GM12878 (cell line): ENCODE measurements around the gene SRPK2. TPM values are rescaled to one million over a fixed set of nuclear protein-coding genes. Genes with fewer than 3 reads are reported as not detected.

Source experiments
- ATAC-seq: fragments of 200-7000 bp; cut with Tn5 transposase; 3 replicates; pipeline ENCODE4 v1.9.1; 2020; ENCODE audit warnings: mild to moderate bottlenecking, moderate library complexity
- BruUV-seq: library from RNA; stranded (reverse); fragments of 400-500 nt; replicated peaks from 2 replicates; lab custom pipeline; 2021; lab: Mats Ljungman, UMichigan
- CTCF ChIA-PET: fragments of 300-600 bp; sonication (Branson Sonifier 250); formaldehyde crosslinking; extraction: SDS; loops from one replicate; lab custom pipeline; 2021; ENCODE audit warnings: inconsistent platforms; lab: Yijun Ruan, JAX
- POLR2A ChIA-PET: fragments of 350-600 bp; formaldehyde crosslinking; extraction: SDS; loops from one replicate; lab custom pipeline; 2021; ENCODE audit warnings: inconsistent platforms; lab: Charles Lee
- RAD21 ChIA-PET: fragments of 300-600 bp; sonication (Branson Sonifier 250); formaldehyde crosslinking; loops from one replicate; lab custom pipeline; 2023; ENCODE audit warnings: antibody characterized with exemption; ENCODE audit not compliant: unreplicated experiment; lab: Charles Lee
- SMC1A ChIA-PET: fragments of 300-600 bp; sonication (Branson Sonifier 250); formaldehyde crosslinking; loops from one replicate; lab custom pipeline; 2023; ENCODE audit not compliant: unreplicated experiment, uncharacterized antibody; lab: Charles Lee
- DNase-seq: peaks from one replicate; pipeline ENCODE4 v3.0.0-alpha.2; 2011; ENCODE audit warnings: low read depth, low spot score
- FAIRE-seq: peaks from 3 replicates; lab custom pipeline; 2011; peaks lifted over from hg19 to GRCh38; lab: Jason Lieb, UNC
- H2AFZ ChIP-seq: 2 replicates; pipeline ENCODE4 v1.6.0; 2011; ENCODE audit warnings: low read depth, low read length, control low read depth; ENCODE audit not compliant: control insufficient read depth
- H3K27ac ChIP-seq: 2 replicates; pipeline ENCODE4 v1.5.1; 2011; ENCODE audit warnings: control low read depth; ENCODE audit not compliant: control insufficient read depth, insufficient read depth
- H3K27me3 ChIP-seq, 2 experiments: replicated peaks in 1 of 2; 2 replicates each; pipeline versions ENCODE4 v1.6.0 to v1.6.1; 2011; ENCODE audit warnings: low read length in 1 of 2; ENCODE audit not compliant: control insufficient read depth in 2 of 2, insufficient read depth in 2 of 2
- H3K36me3 ChIP-seq, 2 experiments: 2 replicates each; pipeline ENCODE4 v1.5.1; 2011; ENCODE audit warnings: low read length in 1 of 2; ENCODE audit not compliant: control insufficient read depth in 2 of 2, insufficient read depth in 2 of 2
- H3K4me1 ChIP-seq: 2 replicates; pipeline ENCODE4 v1.6.1; 2011; ENCODE audit warnings: mild to moderate bottlenecking, low read length, moderate library complexity, mixed read lengths; ENCODE audit not compliant: control insufficient read depth, insufficient read depth
- H3K4me2 ChIP-seq: 2 replicates; pipeline ENCODE4 v1.6.0; 2011; ENCODE audit warnings: control low read depth; ENCODE audit not compliant: control insufficient read depth, insufficient read depth
- H3K4me3 ChIP-seq: fragments of 200-600 bp; sonication (generic); 2 replicates; pipeline ENCODE4 v1.5.1; 2016
- H3K79me2 ChIP-seq: 2 replicates; pipeline ENCODE4 v1.6.0; 2011; ENCODE audit warnings: low read length; ENCODE audit not compliant: control insufficient read depth, insufficient read depth
- H3K9ac ChIP-seq: 2 replicates; pipeline ENCODE4 v1.8.0; 2011; ENCODE audit warnings: low read length, control low read depth, mixed read lengths; ENCODE audit not compliant: control insufficient read depth, insufficient read depth
- H3K9me3 ChIP-seq: replicated peaks from 3 replicates; pipeline ENCODE4 v1.5.1; 2011; ENCODE audit warnings: mild to moderate bottlenecking, low read length; ENCODE audit not compliant: control insufficient read depth, insufficient read depth
- H4K20me1 ChIP-seq: 2 replicates; pipeline ENCODE4 v1.6.0; 2011; ENCODE audit not compliant: control insufficient read depth, insufficient read depth
- IRF5 ChIP-seq: fragments of 450-650 bp; IDR thresholded peaks from 2 replicates; pipeline ENCODE4 v1.6.1; 2017; ENCODE audit warnings: borderline replicate concordance
- NRF1 ChIP-seq: conservative IDR thresholded peaks from 2 replicates; pipeline ENCODE4 v1.6.1; 2011; ENCODE audit warnings: mild to moderate bottlenecking, low read depth, low read length, improper control_type of control experiment
- POLR2AphosphoS2 ChIP-seq: IDR thresholded peaks from 2 replicates; pipeline ENCODE4 v1.6.1; 2011; ENCODE audit warnings: low read depth, mild to moderate bottlenecking, low read length, improper control_type of control experiment, moderate library complexity
- POU2F2 ChIP-seq: IDR thresholded peaks from 3 replicates; pipeline ENCODE4 v1.6.1; 2011; ENCODE audit warnings: low read depth, mild to moderate bottlenecking, low read length, borderline replicate concordance
- RAD21 ChIP-seq: IDR thresholded peaks from 2 replicates; pipeline ENCODE4 v1.6.1; 2011; ENCODE audit warnings: mild to moderate bottlenecking, low read depth, low read length, moderate library complexity; ENCODE audit not compliant: insufficient read depth
- SREBF1 ChIP-seq: IDR thresholded peaks from 2 replicates; pipeline ENCODE4 v1.6.1; 2012; ENCODE audit warnings: mild to moderate bottlenecking, low read length
- USF2 ChIP-seq: IDR thresholded peaks from 2 replicates; pipeline ENCODE4 v1.6.1; 2011; ENCODE audit warnings: low read depth, low read length, improper control_type of control experiment, borderline replicate concordance
- WRNIP1 ChIP-seq: IDR thresholded peaks from 2 replicates; pipeline ENCODE4 v1.6.1; 2011; ENCODE audit warnings: low read depth, low read length, improper control_type of control experiment, borderline replicate concordance
- ZNF687 ChIP-seq: fragments of 450-650 bp; IDR thresholded peaks from 2 replicates; pipeline ENCODE4 v1.6.1; 2017; ENCODE audit warnings: mild to moderate bottlenecking, moderate library complexity
- WGBS: methylation state at CpG from one replicate; pipeline ENCODE4 v1.1.6; 2016; ENCODE audit warnings: low lambda C conversion rate; ENCODE audit not compliant: insufficient replicate concordance, insufficient coverage; ENCODE audit errors: missing lambda C conversion rate; 5-methylcytosine and 5-hydroxymethylcytosine counted together
- in situ Hi-C: fragments of 300-500 bp; cut with MboI; formaldehyde crosslinking; loops from 9 replicates; pipeline ENCODE4 v1.14.3; 2018; ENCODE audit warnings: mixed read lengths
- intact Hi-C: fragments of 100-400 bp; cut with micrococcal nuclease; formaldehyde crosslinking; loops from one replicate; pipeline ENCODE4 v1.14.2; 2022; ENCODE audit not compliant: unreplicated experiment
- polyA plus RNA-seq, 11 experiments: library from polyadenylated mRNA; depleted of rRNA in 4 of 11; unstranded in 6 of 11; stranded (reverse) in 5 of 11; fragments of >200 nt; fragmentation: Nextera tagmentation in 4 of 11; fragmentation: Illumina TruSeq in 1 of 11; extraction: Ambion mirVana in 4 of 11; extraction: Trizol in 1 of 11; gene quantifications; 1 replicate in 1 of 11; 2 replicates in 10 of 11; pipeline versions ENCODE4 v1.2.1 to v1.2.3, GENCODE V29; 2011 to 2016; ENCODE audit warnings: inconsistent platforms in 2 of 11, missing spikeins in 2 of 11, low read depth in 1 of 11
- total RNA-seq, 4 experiments: library from RNA; depleted of rRNA in 3 of 4; stranded (reverse); fragments of >200 nt in 3 of 4; fragmentation: Illumina TruSeq in 1 of 4; extraction: Trizol in 1 of 4; gene quantifications; 2 replicates each; pipeline versions ENCODE4 v1.2.1 to v1.2.3, GENCODE V29; 2013 to 2021

The SRPK2 gene
- total and polyA plus RNA-seq, 10 of the 15 experiments (the other 5 are each of a cell fraction or from before 2014, with no cell fraction given): 13.2 to 32.8 (median 24.5) TPM

- TF ChIP-seq ZNF687 (no peak), POLR2AphosphoS2 (no peak), POU2F2 (no peak), RAD21 (no peak), IRF5 (no peak), WRNIP1 (no peak)
Observed at GRCh38 chr7:105230486-105230885, 158.2 kb downstream of the SRPK2 start (continued).

DNA sequence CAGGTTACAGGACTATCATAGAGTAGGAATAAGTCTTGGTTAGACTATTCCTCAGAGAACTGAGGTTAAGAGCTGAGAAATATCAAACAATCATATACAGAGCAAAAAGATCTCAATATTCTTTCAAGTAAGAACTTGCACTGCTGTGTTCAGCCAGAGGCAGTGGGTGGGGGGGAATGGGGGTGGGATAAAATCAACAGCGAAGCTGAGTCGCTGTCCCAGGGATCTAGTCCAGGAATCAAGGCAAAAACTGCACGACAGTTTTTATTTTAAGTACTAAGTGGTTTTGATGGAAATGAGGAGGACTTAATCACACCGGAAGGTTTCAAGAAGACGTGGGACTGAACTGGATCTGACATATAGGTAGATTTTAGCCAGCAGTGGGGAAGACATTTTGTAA, 159.1 kb downstream of the SRPK2 start:
- CTCF ChIA-PET: interaction anchor here (1.1 kb wide), 1 partner anchor 9 kb away, joined by 3 read pairs; no protein-coding TSS in a partner anchor
- no peaks in the 10 kb centered on the region for H4K20me1 ChIP-seq
- SMC1A ChIA-PET: interaction anchor here (0.6 to 1.2 kb wide), 2 partner anchors 12 to 193 kb away, joined by 3 read pairs; no protein-coding TSS in a partner anchor
- no peak overlapping the region for H3K4me2 ChIP-seq
- ATAC-seq: no peak
- H3K9me3 ChIP-seq: no peaks in the 10 kb centered on the region; the same call in 2 of the 3 replicates
- no peak overlapping the region for H2AFZ ChIP-seq
- RAD21 ChIA-PET: interaction anchor here (0.6 kb wide), 1 partner anchor 79 kb away, joined by 4 read pairs; no protein-coding TSS in a partner anchor
- DNase-seq: no peak
- POLR2A ChIA-PET: interaction anchor here (0.6 to 0.9 kb wide), 2 partner anchors 16 to 26 kb away, joined by 3 read pairs; no protein-coding TSS in a partner anchor
- H3K79me2 ChIP-seq: peaks cover 2% of the 10 kb centered on the region
- in situ Hi-C loops (no loop called here), intact Hi-C loops (no loop called here)
- H3K4me3 ChIP-seq: no peak overlapping the region
- H3K27ac ChIP-seq: no peak overlapping the region
- H3K36me3 ChIP-seq: peaks cover 0 to 3% of the 10 kb centered on the region in 2 experiments; a peak in 2 of 4 replicates
- BruUV-seq: no TSS peak
- H3K9ac ChIP-seq: no peak overlapping the region
- peaks cover 4% of the 10 kb centered on the region for H3K4me1 ChIP-seq
- no peaks in the 10 kb centered on the region for H3K27me3 ChIP-seq
- whole genome bisulfite sequencing: over 99% methylated on average over 5 of the region's 5 CpGs
- no peak for FAIRE-seq
- TF ChIP-seq SREBF1 (no peak), USF2 (no peak), NRF1 (no peak), ZNF687 (no peak)
